Esophagus (tissue), 2 donors: ENCODE data around the gene CPNE5. TPM values are rescaled to one million over a fixed set of nuclear protein-coding genes. Genes with fewer than 3 reads are reported as not detected.
"Not testable (repeated sequence)": the region's sequence is repeated elsewhere in the genome, so short reads cannot be mapped to it uniquely, and the experiment has no call there.

ENCODE experiments used
- H3K27ac ChIP-seq, 2 donors: one replicate each; pipeline ENCODE4 v1.5.1; 2013; ENCODE audit warnings: low read depth in 2 of 2, mild to moderate bottlenecking in 2 of 2, inconsistent platforms in 1 of 2, low read length in 1 of 2, moderate library complexity in 1 of 2
- H3K27me3 ChIP-seq, 2 donors: one replicate each; pipeline ENCODE4 v1.6.1; 2013; ENCODE audit warnings: low read length in 2 of 2, control low read depth in 1 of 2, mild to moderate bottlenecking in 1 of 2; ENCODE audit not compliant: insufficient read depth in 2 of 2, control insufficient read depth in 1 of 2
- H3K36me3 ChIP-seq, 2 donors: one replicate each; pipeline ENCODE4 v1.6.1; 2013; ENCODE audit warnings: low read length in 1 of 2; ENCODE audit not compliant: control insufficient read depth in 2 of 2, insufficient read depth in 2 of 2
- H3K4me1 ChIP-seq, 2 donors: one replicate each; pipeline ENCODE4 v1.6.1; 2013; ENCODE audit warnings: low read length in 1 of 2; ENCODE audit not compliant: control insufficient read depth in 2 of 2, insufficient read depth in 2 of 2
- H3K4me3 ChIP-seq, 2 donors: one replicate each; pipeline ENCODE4 v1.5.1; 2013; ENCODE audit warnings: low read length in 2 of 2, mild to moderate bottlenecking in 2 of 2, low read depth in 1 of 2, moderate library complexity in 1 of 2
- H3K9me3 ChIP-seq, 2 donors: one replicate each; pipeline ENCODE4 v1.6.1; 2013; ENCODE audit warnings: mild to moderate bottlenecking in 2 of 2, low read depth in 1 of 2, low read length in 1 of 2, moderate library complexity in 1 of 2; ENCODE audit not compliant: control insufficient read depth in 2 of 2, insufficient read depth in 1 of 2
- WGBS, 2 donors: extraction: QIAGEN DNeasy Blood & Tissue Kit; methylation state at CpG; one replicate each; pipeline ENCODE4 v1.1.7; 2013; 5-methylcytosine and 5-hydroxymethylcytosine counted together
- polyA plus RNA-seq, 2 donors: library from polyadenylated mRNA; stranded (reverse); fragments of 200-250 nt; gene quantifications; one replicate each; pipeline ENCODE4 v1.2.3, GENCODE V29; 2013
- donor health status: healthy with polysubstance abuse.
- donor health status: Bipolar disorder and iron deficiency.

Gene CPNE5
- polyA plus RNA-seq, 2 donors: 0.73 to 0.81 TPM

- Histone ChIP-seq H3K36me3 (no peaks in the 10 kb centered on the region), H3K27ac (no peak overlapping the region), H3K9me3 (no peaks in the 10 kb centered on the region), H3K4me1 (peaks cover 6 to 22% of the 10 kb centered on the region in 2 donors), H3K27me3 (no peaks in the 10 kb centered on the region), H3K4me3 (no peak overlapping the region)
- WGBS, 2 donors: 80 to 85% methylated on average over 12 of the region's 12 CpGs
These were observed 121.2 kb downstream of the CPNE5 start for GRCh38 chr6:36717871-36718540.

GRCh38 chr6:36717231-36717825 is 121.9 kb downstream of the CPNE5 start:
- H3K9me3 ChIP-seq: no peaks in the 10 kb centered on the region
- no peaks in the 10 kb centered on the region for H3K36me3 ChIP-seq
- H3K27me3 ChIP-seq: no peaks in the 10 kb centered on the region
- no peak overlapping the region for H3K4me3 ChIP-seq
- peak overlapping the region in 1 of 2 donors; percentile 76 for H3K27ac ChIP-seq
- 74 to 75% methylated on average over 13 of the region's 13 CpGs for WGBS, 2 donors
- peaks cover 6 to 20% of the 10 kb centered on the region in 2 donors for H3K4me1 ChIP-seq

- H3K27me3 ChIP-seq: no peaks in the 10 kb centered on the region
- peaks cover 6 to 18% of the 10 kb centered on the region in 2 donors for H3K4me1 ChIP-seq
- H3K4me3 ChIP-seq: no peak overlapping the region
- WGBS, 2 donors: 62 to 68% methylated on average over 7 to 8 of the region's 8 CpGs
- peak overlapping the region; percentile 57 to 76 for H3K27ac ChIP-seq
- no peaks in the 10 kb centered on the region for H3K36me3 ChIP-seq
- H3K9me3 ChIP-seq: no peaks in the 10 kb centered on the region
These were observed 122.7 kb downstream of the CPNE5 start for GRCh38 chr6:36716476-36717093.

GRCh38 chr6:36715469-36715868 is 123.8 kb downstream of the CPNE5 start:
- H3K27me3 ChIP-seq: no peaks in the 10 kb centered on the region
- WGBS, 2 donors: 90% methylated on average over 7 of the region's 7 CpGs
- H3K27ac ChIP-seq: no peak overlapping the region
- no peaks in the 10 kb centered on the region for H3K36me3 ChIP-seq
- H3K4me3 ChIP-seq: no peak overlapping the region
- H3K4me1 ChIP-seq: peaks cover 6 to 18% of the 10 kb centered on the region in 2 donors
- H3K9me3 ChIP-seq: no peaks in the 10 kb centered on the region

- H3K9me3 ChIP-seq: no peaks in the 10 kb centered on the region
- no peak overlapping the region for H3K27ac ChIP-seq
- H3K27me3 ChIP-seq: no peaks in the 10 kb centered on the region
- no peaks in the 10 kb centered on the region for H3K36me3 ChIP-seq
- H3K4me1 ChIP-seq: peaks cover 6 to 18% of the 10 kb centered on the region in 2 donors
- WGBS, 2 donors: 80 to 81% methylated on average over 10 of the region's 10 CpGs
- no peak overlapping the region for H3K4me3 ChIP-seq
These were observed 124.7 kb downstream of the CPNE5 start for GRCh38 chr6:36714511-36714910.

GRCh38 chr6:36713846-36714245 is 125.4 kb downstream of the CPNE5 start:
- Histone ChIP-seq H3K9me3 (no peaks in the 10 kb centered on the region), H3K4me3 (no peak overlapping the region), H3K27ac (no peak overlapping the region), H3K27me3 (no peaks in the 10 kb centered on the region), H3K36me3 (no peaks in the 10 kb centered on the region), H3K4me1 (peaks cover 6 to 18% of the 10 kb centered on the region in 2 donors)
- WGBS, 2 donors: 88 to 91% methylated on average over 8 of the region's 8 CpGs

GRCh38 chr6:36712816-36713215 is 126.4 kb downstream of the CPNE5 start:
- Histone ChIP-seq H3K4me1 (peaks cover 2 to 12% of the 10 kb centered on the region in 2 donors), H3K27ac (no peak overlapping the region), H3K27me3 (no peaks in the 10 kb centered on the region), H3K4me3 (no peak overlapping the region), H3K36me3 (no peaks in the 10 kb centered on the region), H3K9me3 (no peaks in the 10 kb centered on the region)
- 88 to 89% methylated on average over 4 of the region's 4 CpGs for WGBS, 2 donors

- Histone ChIP-seq H3K36me3 (no peaks in the 10 kb centered on the region), H3K27me3 (no peaks in the 10 kb centered on the region), H3K4me3 (no peak overlapping the region), H3K27ac (no peak overlapping the region), H3K4me1 (peaks cover 0 to 3% of the 10 kb centered on the region in 2 donors), H3K9me3 (no peaks in the 10 kb centered on the region)
- WGBS, 2 donors: 58 to 70% methylated on average over 1 of the region's 1 CpG
These were observed 132.9 kb downstream of the CPNE5 start for GRCh38 chr6:36706339-36706738.

- H3K36me3 ChIP-seq, H3K27ac ChIP-seq, H3K9me3 ChIP-seq, H3K27me3 ChIP-seq, H3K4me3 ChIP-seq, H3K4me1 ChIP-seq: not testable (repeated sequence)
- WGBS, 2 donors: 73 to 74% methylated on average over 7 of the region's 7 CpGs
These were observed 134.2 kb downstream of the CPNE5 start for GRCh38 chr6:36704961-36705577.
